ENCODE results near the gene DCAF12. TPM values are rescaled to one million over a fixed set of nuclear protein-coding genes. Genes with fewer than 3 reads are reported as not detected.
A peak's percentile ranks its signal among the peaks of the same experiment; 100 is the strongest.

DCAF12 gene
- total and polyA plus RNA-seq, 2 of the 13 experiments (the other 11 are each of a cell fraction or from before 2014, with no cell fraction given): 26.8 to 37.4 TPM

- TF ChIP-seq ZNF260 (CRISPR knock-in tag; IDR thresholded peaks at IDR 0.05; ENCODE audit: borderline replicate concordance, low read depth): no peak
- TF ChIP-seq KDM5B (CRISPR knock-in tag; IDR thresholded peaks at IDR 0.05; ENCODE audit: borderline replicate concordance): peak; percentile 81; the same call in 1 of the 2 replicates
- peak; percentile 91; the same call in 1 of the 2 replicates for TF ChIP-seq ZNF33A (CRISPR knock-in tag; IDR thresholded peaks at IDR 0.05; ENCODE audit: borderline replicate concordance)
- no peak; the same call in 1 of the 2 replicates for TF ChIP-seq ZNF44 (CRISPR knock-in tag; IDR thresholded peaks at IDR 0.05)
- TF ChIP-seq ZNF160 (CRISPR knock-in tag; IDR thresholded peaks at IDR 0.05): no peak; the same call in 1 of the 2 replicates
- TF ChIP-seq SRF (IDR thresholded peaks at IDR 0.05; ENCODE audit: low read depth, low read length): no peak
- TF ChIP-seq RFXAP (CRISPR knock-in tag; IDR thresholded peaks at IDR 0.05; ENCODE audit: borderline replicate concordance): no peak; the same call in 1 of the 2 replicates
- TF ChIP-seq CHCHD3 (CRISPR knock-in tag; IDR thresholded peaks at IDR 0.05): no peak
- 0 out of 2 replicates have a peak, but pooled peaks have one; percentile 59 for TF ChIP-seq SNAI1 (CRISPR knock-in tag; IDR thresholded peaks at IDR 0.05; ENCODE audit: borderline replicate concordance)
- no peak for TF ChIP-seq ZBTB49 (CRISPR knock-in tag; IDR thresholded peaks at IDR 0.05; ENCODE audit: borderline replicate concordance)
- 0 out of 2 replicates have a peak, but pooled peaks have one; percentile 7 for TF ChIP-seq FOXO1 (CRISPR knock-in tag; IDR thresholded peaks at IDR 0.05)
- TF ChIP-seq ZNF460 (CRISPR knock-in tag; IDR thresholded peaks at IDR 0.05; ENCODE audit: borderline replicate concordance): peak; percentile 17; the same call in 1 of the 2 replicates
- TF ChIP-seq ZNF235 (CRISPR knock-in tag; IDR thresholded peaks at IDR 0.05; ENCODE audit: borderline replicate concordance): peak; percentile 88; the same call in 1 of the 2 replicates
- TF ChIP-seq GFI1 (CRISPR knock-in tag; IDR thresholded peaks at IDR 0.05; ENCODE audit: borderline replicate concordance): peak; percentile 77; the same call in 1 of the 2 replicates
- TF ChIP-seq TIGD3 (CRISPR knock-in tag; IDR thresholded peaks at IDR 0.05; ENCODE audit: borderline replicate concordance): peak; percentile 93; the same call in 1 of the 2 replicates
- TF ChIP-seq ELF1 (CRISPR knock-in tag; IDR thresholded peaks at IDR 0.05): peak; percentile 73
- TF ChIP-seq ZNF382 (CRISPR knock-in tag; IDR thresholded peaks at IDR 0.05; ENCODE audit: borderline replicate concordance): no peak
- no peak for TF ChIP-seq XBP1 (CRISPR knock-in tag; IDR thresholded peaks at IDR 0.05)
- no peak for TF ChIP-seq ATM (IDR thresholded peaks at IDR 0.05; ENCODE audit: borderline replicate concordance)
- TF ChIP-seq GATA4 (IDR thresholded peaks at IDR 0.05; ENCODE audit: borderline replicate concordance, low read depth): no peak; the same call in 1 of the 2 replicates
- TF ChIP-seq ZNF850 (CRISPR knock-in tag; conservative IDR thresholded peaks at IDR 0.05): 0 out of 2 replicates have a peak, but pooled peaks have one; percentile 56
- TF ChIP-seq THAP11 (CRISPR knock-in tag; IDR thresholded peaks at IDR 0.05): peak; percentile 82
- TF ChIP-seq MIER3 (CRISPR knock-in tag; IDR thresholded peaks at IDR 0.05; ENCODE audit: borderline replicate concordance): no peak; the same call in 1 of the 2 replicates
- TF ChIP-seq SAP130 (CRISPR knock-in tag; IDR thresholded peaks at IDR 0.05; ENCODE audit: low read depth): peak; percentile 81
- TF ChIP-seq ZFP41 (CRISPR knock-in tag; IDR thresholded peaks at IDR 0.05; ENCODE audit: borderline replicate concordance): peak; percentile 49; the same call in 1 of the 2 replicates
Measured at GRCh38 chr9:34126207-34127034, at the start of gene DCAF12 (continued).
